Chondrocyte (in vitro differentiated cells): ENCODE measurements around the gene ZNF831. TPM values are rescaled to one million over a fixed set of nuclear protein-coding genes. Genes with fewer than 3 reads are reported as not detected.

ENCODE experiments used
- DNase-seq: peaks from one replicate; pipeline ENCODE4 v3.0.0; 2021; ENCODE audit warnings: mixed read lengths, low spot score
- H3K27ac Mint-ChIP-seq: one replicate; pipeline ENCODE4 v1.8.0; 2021; ENCODE audit warnings: mild to moderate bottlenecking, moderate library complexity, mixed read lengths; ENCODE audit not compliant: unreplicated experiment
- H3K27me3 Mint-ChIP-seq: 2 replicates; pipeline ENCODE4 v1.8.0; 2021; ENCODE audit warnings: low read depth, mixed read lengths
- H3K36me3 Mint-ChIP-seq: 2 replicates; pipeline ENCODE4 v1.8.0; 2021; ENCODE audit warnings: low read depth, mixed read lengths
- H3K4me1 Mint-ChIP-seq: 2 replicates; pipeline ENCODE4 v1.8.0; 2021; ENCODE audit warnings: low read depth, mild to moderate bottlenecking, mixed read lengths
- H3K4me3 Mint-ChIP-seq: one replicate; pipeline ENCODE4 v1.8.0; 2021; ENCODE audit warnings: mild to moderate bottlenecking, moderate library complexity, mixed read lengths; ENCODE audit not compliant: unreplicated experiment
- H3K9me3 Mint-ChIP-seq: 2 replicates; pipeline ENCODE4 v1.8.0; 2021; ENCODE audit warnings: low read depth, mixed read lengths
- total RNA-seq: library from RNA; stranded (reverse); gene quantifications from 3 replicates; pipeline ENCODE4 v1.2.1, GENCODE V29; 2021
- TF ChIP-seq, protein P1 (sequence below): fragments of 200-600 bp; sonication (generic); IDR thresholded peaks from 2 replicates; pipeline ENCODE4 v1.5.0; 2021; ENCODE audit warnings: antibody characterized with exemption, mild to moderate bottlenecking, moderate library complexity

Gene ZNF831
- total RNA-seq, 1 donor from 2014 or later: not detected

DNA sequence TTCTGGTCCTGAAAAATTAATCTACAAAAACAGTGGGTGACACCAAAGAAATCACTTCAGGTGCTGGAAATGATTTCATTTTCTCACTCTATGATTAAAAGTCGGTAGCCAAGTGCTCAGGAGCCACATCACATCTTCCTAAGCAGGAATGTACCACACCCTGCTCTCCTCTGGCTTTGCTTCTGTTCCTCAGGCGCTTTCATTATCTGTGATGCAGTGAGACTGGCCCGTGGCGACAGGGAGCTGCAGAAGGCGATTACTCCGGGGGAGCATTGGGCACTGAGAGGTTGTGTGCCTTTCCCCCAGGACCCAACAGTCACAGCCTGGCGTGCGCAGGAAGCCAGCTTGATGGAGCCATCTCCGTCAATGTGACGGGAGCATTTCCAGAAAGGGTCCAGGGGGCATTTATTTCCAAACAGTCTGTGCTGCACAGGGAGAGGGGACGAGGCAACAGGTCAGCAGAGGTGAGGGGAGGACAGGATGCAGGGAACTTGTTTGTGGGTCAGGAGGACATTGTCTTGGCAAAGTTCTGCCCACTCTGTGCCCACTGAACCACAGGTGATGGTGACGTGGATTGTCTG, 5.6 kb upstream of the ZNF831 start:
- Mint-ChIP-seq H3K9me3 (no peaks in the 10 kb centered on the region), H3K36me3 (no peaks in the 10 kb centered on the region), H3K27ac (no peak overlapping the region)

DNA sequence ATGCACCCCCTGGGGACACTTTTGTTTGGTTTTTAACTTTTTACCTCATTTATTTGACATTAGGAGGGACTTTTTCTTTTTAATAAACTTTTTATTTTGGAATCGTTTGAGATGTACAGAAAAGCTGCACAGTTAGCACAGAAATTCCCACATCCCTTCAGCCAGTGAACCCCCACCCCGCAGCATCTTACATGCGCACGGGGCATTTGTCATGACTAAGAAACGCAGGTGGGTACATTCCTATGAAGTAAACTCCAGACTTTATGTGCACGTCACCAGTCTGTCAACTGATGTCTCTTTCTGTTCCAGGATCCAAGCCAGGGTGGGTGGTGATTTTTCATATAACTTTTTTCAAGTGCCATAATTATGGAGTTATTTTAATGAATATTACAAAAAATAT, 4.9 kb upstream of the ZNF831 start:
- no peak for DNase-seq
- TF ChIP-seq, protein P1, sequence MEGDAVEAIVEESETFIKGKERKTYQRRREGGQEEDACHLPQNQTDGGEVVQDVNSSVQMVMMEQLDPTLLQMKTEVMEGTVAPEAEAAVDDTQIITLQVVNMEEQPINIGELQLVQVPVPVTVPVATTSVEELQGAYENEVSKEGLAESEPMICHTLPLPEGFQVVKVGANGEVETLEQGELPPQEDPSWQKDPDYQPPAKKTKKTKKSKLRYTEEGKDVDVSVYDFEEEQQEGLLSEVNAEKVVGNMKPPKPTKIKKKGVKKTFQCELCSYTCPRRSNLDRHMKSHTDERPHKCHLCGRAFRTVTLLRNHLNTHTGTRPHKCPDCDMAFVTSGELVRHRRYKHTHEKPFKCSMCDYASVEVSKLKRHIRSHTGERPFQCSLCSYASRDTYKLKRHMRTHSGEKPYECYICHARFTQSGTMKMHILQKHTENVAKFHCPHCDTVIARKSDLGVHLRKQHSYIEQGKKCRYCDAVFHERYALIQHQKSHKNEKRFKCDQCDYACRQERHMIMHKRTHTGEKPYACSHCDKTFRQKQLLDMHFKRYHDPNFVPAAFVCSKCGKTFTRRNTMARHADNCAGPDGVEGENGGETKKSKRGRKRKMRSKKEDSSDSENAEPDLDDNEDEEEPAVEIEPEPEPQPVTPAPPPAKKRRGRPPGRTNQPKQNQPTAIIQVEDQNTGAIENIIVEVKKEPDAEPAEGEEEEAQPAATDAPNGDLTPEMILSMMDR: no peak
- H3K27me3 Mint-ChIP-seq: peaks cover 22% of the 10 kb centered on the region
- H3K27ac Mint-ChIP-seq: no peak overlapping the region
- H3K4me3 Mint-ChIP-seq: no peak overlapping the region
- no peaks in the 10 kb centered on the region for H3K9me3 Mint-ChIP-seq
- no peaks in the 10 kb centered on the region for H3K36me3 Mint-ChIP-seq
- H3K4me1 Mint-ChIP-seq: no peaks in the 10 kb centered on the region

More for the DNA sequence above, 5.6 kb upstream of the ZNF831 start:
- DNase-seq: no peak
- no peaks in the 10 kb centered on the region for H3K4me1 Mint-ChIP-seq
- H3K4me3 Mint-ChIP-seq: no peak overlapping the region
- H3K27me3 Mint-ChIP-seq: peaks cover 23% of the 10 kb centered on the region
- TF ChIP-seq, protein P1: no peak

DNA sequence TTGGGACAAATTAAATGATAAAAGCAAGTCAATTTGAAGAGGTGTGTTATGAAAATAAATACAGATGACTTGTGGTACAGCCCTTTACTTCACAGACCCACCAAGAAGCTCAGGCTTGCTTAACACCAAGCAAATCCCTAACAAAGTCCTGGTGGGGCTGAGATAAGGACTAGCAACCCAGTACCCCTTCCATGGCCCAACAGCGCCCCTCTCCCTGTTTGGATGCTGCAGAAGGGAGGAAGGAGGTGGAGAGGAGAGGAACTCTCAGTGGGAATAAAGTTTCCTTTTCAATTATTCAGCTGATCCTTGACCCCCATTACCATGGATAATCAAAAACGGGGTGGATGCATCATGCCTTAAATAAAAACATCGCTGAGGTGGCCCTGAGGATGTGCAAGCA, 4.5 kb upstream of the ZNF831 start:
- no peak for DNase-seq
- TF ChIP-seq, protein P1: no peak
- Mint-ChIP-seq H3K4me3 (no peak overlapping the region), H3K27me3 (peaks cover 22% of the 10 kb centered on the region), H3K9me3 (no peaks in the 10 kb centered on the region), H3K27ac (no peak overlapping the region), H3K4me1 (no peaks in the 10 kb centered on the region), H3K36me3 (no peaks in the 10 kb centered on the region)

DNA sequence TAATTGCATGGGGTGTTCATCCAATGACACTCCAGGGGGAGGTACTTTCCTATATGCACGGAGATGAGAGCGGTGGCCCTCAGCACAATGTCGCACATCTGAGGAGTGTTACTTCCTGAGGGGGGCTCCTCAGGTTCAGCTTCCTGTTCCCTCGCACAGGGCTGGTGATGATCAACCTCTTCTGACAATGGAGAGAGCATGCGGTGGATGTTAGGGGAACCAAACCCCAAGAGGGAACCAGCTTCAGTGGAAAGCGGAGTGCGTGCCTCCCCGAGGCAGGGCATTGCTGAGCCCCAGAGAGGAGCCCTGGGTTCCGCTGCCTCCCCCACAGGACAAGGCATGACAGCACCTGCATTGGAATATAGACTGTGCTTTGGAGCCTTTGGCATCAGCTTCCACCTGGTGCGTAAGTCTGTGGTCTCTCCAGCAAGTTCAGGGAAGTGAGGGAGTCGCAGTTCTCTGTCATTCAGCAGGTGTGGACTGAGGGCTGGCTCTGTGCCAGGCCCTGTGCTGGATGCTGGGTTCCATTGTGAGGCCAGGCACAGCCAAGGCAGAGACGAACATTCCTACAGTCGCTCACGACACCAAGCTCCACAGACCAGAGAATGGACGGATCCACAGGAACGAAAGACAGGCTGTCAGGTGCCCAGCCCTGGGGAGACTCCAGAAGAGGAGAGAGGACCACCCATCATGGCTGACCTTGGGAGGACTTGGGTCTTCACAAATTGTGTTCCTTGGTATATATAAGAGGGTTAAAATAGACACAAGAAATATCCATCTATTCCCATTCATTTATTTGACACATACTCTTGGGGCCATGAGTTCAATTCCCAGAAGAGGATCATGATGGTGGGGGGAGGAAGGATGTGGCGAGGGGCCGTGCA, 3.9 kb upstream of the ZNF831 start:
- H3K9me3 Mint-ChIP-seq: no peaks in the 10 kb centered on the region
- no peak overlapping the region for H3K27ac Mint-ChIP-seq
- TF ChIP-seq, protein P1: no peak
- H3K27me3 Mint-ChIP-seq: peaks cover 18% of the 10 kb centered on the region
- no peak overlapping the region for H3K4me3 Mint-ChIP-seq
- no peaks in the 10 kb centered on the region for H3K4me1 Mint-ChIP-seq
- no peaks in the 10 kb centered on the region for H3K36me3 Mint-ChIP-seq
- no peak for DNase-seq

DNA sequence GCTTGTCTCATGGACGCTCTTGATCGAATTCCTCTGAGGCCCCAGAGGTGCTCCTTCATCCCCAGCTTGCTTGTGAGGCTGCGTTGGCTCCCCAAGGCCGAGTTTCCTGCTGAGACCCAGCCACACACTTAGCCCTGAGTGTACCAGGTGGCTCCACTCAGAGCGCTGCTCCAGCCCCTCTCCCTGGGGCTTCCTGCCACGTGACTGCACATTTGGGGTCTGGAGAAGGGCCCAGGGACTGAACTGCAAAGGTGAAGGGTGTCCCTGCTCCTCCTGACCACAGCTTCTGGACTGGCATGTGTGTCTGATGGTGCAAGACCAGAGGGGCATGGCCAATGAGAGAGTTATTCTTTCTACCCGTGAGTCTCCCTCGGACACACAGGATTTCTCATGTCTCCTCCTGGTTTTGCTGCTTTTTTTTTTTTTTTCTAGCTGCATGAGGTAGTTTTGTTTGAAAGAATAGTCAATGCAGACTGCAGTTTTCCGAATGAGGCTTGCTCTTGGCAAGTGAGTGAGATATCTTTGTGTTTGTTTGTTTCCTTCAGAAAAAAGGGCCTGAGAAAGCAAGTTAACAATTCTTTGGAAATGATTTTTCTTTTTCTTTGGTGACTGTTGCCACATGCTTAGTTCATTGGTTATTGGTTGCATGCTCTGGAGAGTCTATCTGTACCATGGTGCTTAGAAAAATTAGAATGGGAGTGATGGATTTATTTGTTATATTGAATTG, 3.1 kb upstream of the ZNF831 start:
- Mint-ChIP-seq H3K27me3 (peaks cover 20% of the 10 kb centered on the region), H3K27ac (no peak overlapping the region), H3K36me3 (no peaks in the 10 kb centered on the region), H3K4me1 (no peaks in the 10 kb centered on the region), H3K4me3 (no peak overlapping the region), H3K9me3 (no peaks in the 10 kb centered on the region)
- TF ChIP-seq, protein P1: no peak
- no peak for DNase-seq
